Measurements from ENCODE around the gene DISC1.
"Not testable (repeated sequence)": the region's sequence is repeated elsewhere in the genome, so short reads cannot be mapped to it uniquely, and the experiment has no call there.

DISC1 gene

GRCh38 chr1:231668826-231669225 lies 42.2 kb downstream of the DISC1 start:
- no peak for DNase-seq (ENCODE audit: low spot score)

GRCh38 chr1:231669864-231670621 lies 43.5 kb downstream of the DISC1 start:
- not testable (repeated sequence) for DNase-seq (ENCODE audit: low spot score)

- no peak for DNase-seq (ENCODE audit: low spot score)
Measured at GRCh38 chr1:231670755-231671154, 44.2 kb downstream of the DISC1 start.

- no peak for DNase-seq (ENCODE audit: low spot score)
Measured at GRCh38 chr1:231674575-231674974, 48.0 kb downstream of the DISC1 start.

- DNase-seq (ENCODE audit: low spot score) = no peak
Measured at GRCh38 chr1:231676487-231676886, 49.9 kb downstream of the DISC1 start.

GRCh38 chr1:231677442-231677841 lies 50.9 kb downstream of the DISC1 start:
- no peak for DNase-seq (ENCODE audit: low spot score)

- DNase-seq (ENCODE audit: low spot score) = no peak
Measured at GRCh38 chr1:231678011-231678432, 51.4 kb downstream of the DISC1 start.

- DNase-seq (ENCODE audit: low spot score) = no peak
Measured at GRCh38 chr1:231679109-231679508, 52.5 kb downstream of the DISC1 start.

- no peak for DNase-seq (ENCODE audit: low spot score)
Measured at GRCh38 chr1:231681006-231681405, 54.4 kb downstream of the DISC1 start.

- no peak for DNase-seq (ENCODE audit: low spot score)
Measured at GRCh38 chr1:231682779-231683178, 56.2 kb downstream of the DISC1 start.

GRCh38 chr1:231683439-231684165 lies 57.0 kb downstream of the DISC1 start:
- no peak for DNase-seq (ENCODE audit: low spot score)

GRCh38 chr1:231684356-231685244 lies 58.0 kb downstream of the DISC1 start:
- DNase-seq (ENCODE audit: low spot score) = peak; percentile 23

GRCh38 chr1:231686384-231686783 lies 59.8 kb downstream of the DISC1 start:
- no peak for DNase-seq (ENCODE audit: low spot score)

GRCh38 chr1:231688989-231689388 lies 62.4 kb downstream of the DISC1 start:
- no peak for DNase-seq (ENCODE audit: low spot score)

GRCh38 chr1:231690059-231690458 lies 63.5 kb downstream of the DISC1 start:
- no peak for DNase-seq (ENCODE audit: low spot score)

GRCh38 chr1:231691618-231692259 lies 65.1 kb downstream of the DISC1 start:
- no peak for DNase-seq (ENCODE audit: low spot score)

- DNase-seq (ENCODE audit: low spot score) = peak; percentile 62
Measured at GRCh38 chr1:231693361-231694074, 66.9 kb downstream of the DISC1 start.

GRCh38 chr1:231694075-231694431 lies 67.5 kb downstream of the DISC1 start:
- no peak for DNase-seq (ENCODE audit: low spot score)

- no peak for DNase-seq (ENCODE audit: low spot score)
Measured at GRCh38 chr1:231694465-231695077, 68.0 kb downstream of the DISC1 start.

GRCh38 chr1:231695439-231696255 lies 69.1 kb downstream of the DISC1 start:
- no peak for DNase-seq (ENCODE audit: low spot score)
